T-helper 2 cell treated with Interferon-gamma antibody and Interleukin-4, amounts not matched to agents 100 ng/mL and 5 ng/mL, for 36 hours (primary cell): ENCODE data around the gene SPANXN2. TPM values are rescaled to one million over a fixed set of nuclear protein-coding genes. Genes with fewer than 3 reads are reported as not detected.
"Not testable (repeated sequence)": the region's sequence is repeated elsewhere in the genome, so short reads cannot be mapped to it uniquely, and the experiment has no call there.

Source experiments
- intact Hi-C: fragments of 100-400 bp; cut with micrococcal nuclease; formaldehyde crosslinking; loops from one replicate; pipeline ENCODE4 v1.15.1; 2023
- total RNA-seq: library from RNA; stranded (reverse); gene quantifications from 2 replicates; pipeline ENCODE4 v1.2.3, GENCODE V29; 2022

SPANXN2 gene, protein sequence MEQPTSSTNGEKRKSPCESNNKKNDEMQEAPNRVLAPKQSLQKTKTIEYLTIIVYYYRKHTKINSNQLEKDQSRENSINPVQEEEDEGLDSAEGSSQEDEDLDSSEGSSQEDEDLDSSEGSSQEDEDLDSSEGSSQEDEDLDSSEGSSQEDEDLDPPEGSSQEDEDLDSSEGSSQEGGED
- total RNA-seq, result not detected in 2 replicates

DNA sequence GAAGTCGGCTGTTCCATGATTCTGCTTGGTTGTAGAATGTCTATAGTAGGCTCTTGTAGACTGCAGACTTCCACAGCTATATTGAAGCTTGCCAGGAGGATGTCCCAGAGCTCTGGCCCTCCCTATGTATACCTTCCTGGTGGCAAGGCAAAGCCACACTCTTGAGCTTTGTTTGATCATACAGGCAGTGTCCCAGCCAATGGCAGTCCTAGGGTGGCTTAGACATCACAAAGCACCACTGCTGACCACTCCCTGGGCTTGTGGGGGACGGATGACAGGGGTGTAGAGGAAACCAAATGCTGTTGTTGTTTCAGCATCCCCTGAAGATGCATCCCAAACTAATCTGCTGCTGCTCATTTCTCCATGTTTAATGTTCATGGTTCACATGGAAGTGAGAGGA, at the start of gene SPANXN2:
SPANXN2 (minus strand) TSS at position 101 of the 400 bp plus-strand sequence; CDS start at position 17, 84 bp downstream.
- intact Hi-C loops, result not testable (repeated sequence)

DNA sequence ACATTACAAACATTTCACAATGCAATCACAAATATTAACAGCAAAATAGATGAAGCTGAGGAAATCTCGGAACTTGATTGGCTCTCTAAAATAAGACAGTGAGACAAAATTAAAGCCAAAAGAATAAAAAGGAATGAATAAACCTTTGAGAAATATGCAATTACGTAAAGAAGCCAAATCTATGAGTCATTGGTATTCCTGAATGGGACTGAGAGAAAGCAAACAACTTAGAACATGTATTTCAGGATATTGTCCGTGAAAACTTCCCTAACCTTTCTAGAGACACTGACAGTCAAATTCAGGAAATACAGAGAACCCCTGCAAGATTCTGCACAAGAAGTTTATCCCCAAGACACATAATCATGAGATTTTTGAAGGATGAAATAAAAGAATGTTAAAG, 48.4 kb upstream of the SPANXN2 start:
- intact Hi-C loops, result no loop called here

DNA sequence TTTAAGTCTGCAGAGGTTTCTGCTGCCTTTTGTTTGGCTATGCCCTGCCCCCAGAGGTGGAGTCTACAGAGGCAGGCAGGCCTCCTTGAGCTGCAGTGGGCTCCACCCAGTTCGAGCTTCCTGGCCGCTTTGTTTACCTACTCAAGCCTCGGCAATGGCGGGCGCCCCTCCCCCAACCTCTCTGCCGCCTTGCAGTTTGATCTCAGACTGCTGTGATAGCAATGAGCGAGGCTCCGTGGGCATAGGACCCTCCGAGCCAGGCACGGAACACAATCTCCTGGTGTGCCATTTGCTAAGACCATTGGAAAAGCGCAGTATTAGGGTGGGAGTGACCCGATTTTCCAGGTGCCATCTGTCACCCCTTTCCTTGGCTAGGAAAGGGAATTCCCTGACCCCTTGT, 47.2 kb upstream of the SPANXN2 start:
- intact Hi-C loops, result not testable (repeated sequence)

DNA sequence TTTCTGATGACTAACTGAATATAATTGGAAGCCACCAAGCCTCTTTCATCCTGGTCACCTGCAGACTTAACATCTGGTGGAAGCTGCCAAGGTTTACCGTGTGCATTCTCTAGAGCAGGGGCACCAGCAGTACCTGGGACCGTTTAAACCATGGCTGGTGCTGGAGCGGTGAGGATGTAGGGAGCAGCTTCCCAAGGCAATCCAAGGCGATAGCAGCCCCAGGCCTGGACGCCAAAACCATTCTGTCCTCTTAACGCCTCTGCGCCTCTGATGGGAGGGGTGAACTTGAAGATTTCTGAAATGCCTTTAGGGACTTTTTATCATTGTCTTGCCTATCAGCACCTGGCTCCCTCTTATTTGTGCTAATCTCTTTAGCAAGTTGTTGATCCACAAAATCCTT, 37.3 kb upstream of the SPANXN2 start:
- intact Hi-C loops, result no loop called here

DNA sequence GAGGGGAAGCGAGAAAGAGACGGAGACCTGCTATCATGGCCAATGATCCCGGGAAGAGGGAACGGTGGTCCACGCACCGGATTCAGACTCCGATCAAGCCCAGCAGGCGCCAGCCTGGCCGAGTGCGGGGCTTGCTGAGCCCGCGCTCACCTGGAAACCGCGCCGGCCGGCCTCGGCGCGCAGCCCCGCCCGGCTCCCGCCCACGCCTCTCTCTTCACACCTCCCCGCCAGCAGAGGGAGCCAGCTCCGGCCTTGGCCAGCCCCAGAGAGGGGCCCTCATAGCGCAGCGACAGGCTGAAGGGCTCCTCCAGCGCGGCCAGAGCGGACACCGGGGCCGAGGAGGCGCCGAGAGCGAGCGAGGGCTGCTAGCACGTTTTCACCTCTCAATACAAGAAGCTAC, 36.8 kb upstream of the SPANXN2 start:
- intact Hi-C loops, result no loop called here

DNA sequence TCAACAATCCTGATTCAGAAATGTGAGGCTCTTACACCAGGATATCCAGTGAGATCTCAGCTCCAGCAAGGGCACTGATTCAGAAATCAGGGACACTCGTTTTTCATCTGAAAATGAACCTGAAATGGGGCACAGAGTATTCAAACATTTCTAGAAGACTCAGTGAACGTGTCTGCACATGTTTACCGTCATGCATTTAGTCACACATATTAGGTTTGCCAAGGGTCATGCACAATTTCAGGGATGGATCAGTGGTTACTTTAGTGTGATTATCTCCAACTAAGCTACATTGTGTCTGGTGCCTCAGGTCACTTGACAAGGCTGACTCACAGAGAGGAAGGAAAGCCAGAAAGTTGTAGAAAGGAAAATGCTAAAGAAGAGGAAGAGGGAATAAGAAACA, 33.6 kb upstream of the SPANXN2 start:
- intact Hi-C loops, result no loop called here

DNA sequence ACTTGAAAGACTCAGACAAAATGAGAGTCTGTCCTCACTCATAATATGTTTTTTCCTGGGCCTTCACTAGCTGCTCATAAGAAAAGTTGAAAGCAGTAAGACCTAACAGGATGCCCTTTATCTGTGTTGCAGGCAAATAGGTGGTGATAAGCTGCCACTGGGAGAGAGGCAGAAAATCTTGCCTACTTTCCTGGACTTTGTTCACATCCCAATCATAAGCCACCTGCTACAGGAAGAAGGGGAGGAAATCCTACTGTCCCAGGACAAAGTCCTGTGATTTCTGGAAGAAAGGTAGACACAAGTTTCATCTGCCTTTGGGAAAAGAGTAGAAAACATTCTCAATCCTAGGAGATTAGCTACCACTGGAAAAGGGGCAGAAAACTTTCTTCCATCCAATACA, 13.3 kb upstream of the SPANXN2 start:
- intact Hi-C loops, result no loop called here

DNA sequence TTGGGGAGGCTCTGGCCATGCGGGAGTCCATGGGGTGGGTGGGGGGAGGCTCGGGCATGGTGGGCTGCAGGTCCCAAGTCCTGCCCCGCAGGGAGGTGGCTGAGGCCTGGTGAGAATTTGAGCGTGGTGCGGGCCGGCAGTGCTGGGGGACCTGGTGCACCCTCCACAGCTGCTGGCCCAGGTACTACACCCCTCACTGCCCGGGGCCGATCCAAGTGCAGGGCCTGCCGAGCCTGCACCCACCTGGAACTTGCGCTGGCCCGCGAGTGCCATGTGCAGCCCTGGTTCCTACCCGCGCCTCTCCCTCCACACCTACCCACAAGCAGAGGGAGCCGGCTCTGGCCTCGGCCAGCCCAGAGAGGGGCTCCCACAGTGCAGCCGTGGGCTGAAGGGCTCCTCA, 5.7 kb upstream of the SPANXN2 start:
- intact Hi-C loops, result no loop called here

DNA sequence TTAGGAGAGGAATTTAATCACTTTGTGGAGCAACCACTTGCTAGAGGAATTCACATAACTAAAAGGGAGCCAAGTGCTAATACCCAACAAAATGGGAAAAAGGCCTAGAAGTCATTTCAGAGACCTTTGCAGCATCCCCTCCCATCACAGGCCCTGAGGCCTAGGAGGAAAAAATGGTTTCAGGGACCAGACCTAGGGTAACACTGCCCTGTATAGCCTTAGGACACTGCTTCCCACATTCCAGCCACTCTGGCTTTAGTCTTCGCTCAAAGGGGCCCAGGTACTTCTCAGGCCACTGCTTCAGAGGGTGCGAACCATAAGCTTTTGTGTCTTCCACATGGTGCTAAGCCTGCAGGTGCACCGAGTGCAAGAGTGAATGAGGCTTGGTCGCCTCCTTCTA, 19.1 kb downstream of the SPANXN2 start:
- intact Hi-C loops, result no loop called here

DNA sequence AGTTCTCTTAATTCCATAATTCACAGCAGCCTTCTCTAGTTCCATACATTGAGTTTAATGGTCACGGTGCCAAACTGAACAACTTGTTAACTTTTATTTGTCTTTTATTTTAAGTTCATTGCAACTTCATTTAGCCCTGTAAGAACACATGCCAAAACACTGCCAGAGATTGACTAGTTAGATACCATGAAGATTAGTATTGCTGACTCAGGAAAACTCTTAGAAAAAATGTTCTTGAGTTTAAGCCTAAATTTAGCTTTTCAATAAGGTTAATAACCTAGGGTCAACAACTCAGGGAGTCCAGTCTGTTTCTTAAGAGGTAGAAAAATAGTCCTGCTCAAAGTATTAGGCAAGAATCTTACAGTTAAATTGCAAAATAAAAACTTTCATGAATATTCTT, 25.7 kb downstream of the SPANXN2 start:
- intact Hi-C loops, result no loop called here

DNA sequence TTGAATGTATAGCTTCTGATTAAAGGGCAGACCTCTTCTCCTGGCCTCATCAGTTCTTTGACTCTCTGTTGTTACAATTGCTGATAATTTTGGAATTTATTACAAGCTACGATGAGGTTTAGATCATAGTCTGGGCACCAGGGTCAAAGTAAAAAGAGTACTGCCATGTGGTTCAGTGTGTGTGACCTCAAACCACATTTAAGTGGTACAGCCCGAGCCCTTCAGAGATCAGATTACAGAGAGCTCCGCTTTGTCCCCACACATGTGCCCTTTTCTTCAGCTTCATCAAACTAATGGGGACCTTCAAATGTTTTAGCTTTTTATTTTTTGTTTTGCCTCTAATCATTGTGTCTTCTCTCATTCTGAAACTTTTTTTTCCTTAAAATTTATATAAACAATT, 37.1 kb downstream of the SPANXN2 start:
- intact Hi-C loops, result no loop called here

DNA sequence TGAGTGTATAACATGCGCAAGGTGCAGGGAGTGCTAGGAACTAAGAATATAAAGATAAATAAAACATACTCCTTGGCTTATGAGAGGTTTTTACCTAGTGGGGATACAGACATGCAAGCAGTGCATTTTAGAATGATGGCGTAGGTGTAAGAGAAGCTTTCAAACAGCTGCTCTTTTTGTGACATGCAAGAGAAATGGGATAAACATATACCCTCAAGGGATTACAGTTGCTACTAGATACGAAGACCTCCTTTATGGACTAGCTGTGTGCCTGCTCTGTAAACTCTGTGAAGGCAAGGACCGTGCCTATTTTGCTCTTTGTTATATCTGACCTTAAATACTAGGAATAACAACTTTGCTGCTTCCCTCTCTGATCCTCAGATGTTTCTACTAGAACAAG, 45.6 kb downstream of the SPANXN2 start:
- intact Hi-C loops, result no loop called here

DNA sequence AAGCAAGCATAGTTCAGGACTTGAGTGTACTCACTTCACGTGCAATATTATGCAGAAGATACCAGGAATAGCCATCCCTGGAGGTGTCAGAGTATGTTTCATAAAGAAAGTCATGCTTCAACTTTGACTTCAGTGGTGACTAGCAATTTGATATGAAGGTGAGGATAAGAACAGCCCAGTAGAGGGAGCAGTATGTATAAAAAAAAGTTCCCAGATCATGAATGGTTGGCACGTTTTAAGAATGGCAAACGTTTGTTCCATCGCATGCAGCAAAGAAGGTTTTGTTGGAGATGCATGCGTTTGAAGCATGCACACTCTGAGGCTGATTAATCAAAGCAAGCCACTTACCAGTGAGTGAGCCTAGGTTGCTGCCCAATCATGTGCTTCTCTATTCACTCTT, 51.2 kb downstream of the SPANXN2 start:
- intact Hi-C loops, result no loop called here

DNA sequence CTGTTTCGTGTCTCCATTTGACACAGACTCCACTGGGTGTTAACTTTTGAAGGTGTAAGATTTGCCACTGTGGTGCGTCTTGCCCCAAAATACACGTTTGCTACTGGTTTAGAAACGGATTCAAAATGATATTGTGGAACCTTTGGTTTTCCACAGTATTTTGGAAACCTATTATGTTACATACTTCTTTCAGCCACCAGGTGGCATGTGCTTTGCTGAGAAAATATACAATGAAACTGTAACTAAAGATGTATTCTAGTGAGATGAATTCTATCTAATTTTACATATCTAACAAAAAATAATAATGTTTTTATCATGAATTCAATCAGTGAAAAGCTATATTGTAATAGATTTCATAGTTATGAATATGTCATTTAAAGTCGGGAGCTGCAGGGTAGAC, 56.2 kb downstream of the SPANXN2 start:
- intact Hi-C loops, result no loop called here

DNA sequence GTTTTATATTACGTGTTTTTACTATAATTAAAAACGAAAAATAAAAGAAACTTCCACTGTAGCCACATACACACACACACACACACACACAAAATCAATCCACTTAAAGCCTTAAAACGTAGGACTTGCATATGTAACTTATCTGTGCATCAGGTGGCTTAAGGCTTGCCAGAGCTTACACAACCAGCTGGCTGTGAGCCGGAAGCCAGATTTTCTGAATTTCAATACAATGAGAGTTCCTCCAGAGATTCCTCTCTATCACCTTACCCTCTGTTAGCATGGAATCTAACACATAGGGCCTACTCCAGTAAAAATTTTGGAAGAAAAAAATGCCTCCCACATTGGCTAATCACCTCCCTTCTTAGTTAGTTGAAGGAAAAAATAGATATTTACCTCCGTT, 56.8 kb downstream of the SPANXN2 start:
- intact Hi-C loops, result no loop called here

Other genes with a start within 250 kb of the SPANXN2 start
- gene SPANXN3, start 203.3 kb downstream of the SPANXN2 start, total RNA-seq, result not detected in 2 replicates
- gene SLITRK4, start 84.7 kb downstream of the SPANXN2 start, total RNA-seq, result not detected in 2 replicates
- not detected in 2 replicates for gene UBE2NL, start 163.3 kb upstream of the SPANXN2 start, total RNA-seq